HEK293 (cell line): ENCODE data around the gene SELENOS.
"Not testable (repeated sequence)": the region's sequence is repeated elsewhere in the genome, so short reads cannot be mapped to it uniquely, and the experiment has no call there.

Experiments
- CTCF ChIP-seq: fragments of 450-650 bp; formaldehyde crosslinking; IDR thresholded peaks from 2 replicates; pipeline ENCODE4 v1.5.1; 2016; ENCODE audit warnings: missing biosample characterization, missing genetic modification characterization
- KLF16 ChIP-seq: fragments of 450-650 bp; formaldehyde crosslinking; IDR thresholded peaks from 2 replicates; pipeline ENCODE4 v1.5.1; 2017; ENCODE audit warnings: missing biosample characterization, missing genetic modification characterization
- MYNN ChIP-seq: fragments of 450-650 bp; formaldehyde crosslinking; IDR thresholded peaks from 2 replicates; pipeline ENCODE4 v1.5.1; 2016; ENCODE audit warnings: missing biosample characterization, missing genetic modification characterization, borderline replicate concordance
- OVOL3 ChIP-seq: fragments of 450-650 bp; formaldehyde crosslinking; IDR thresholded peaks from 2 replicates; pipeline ENCODE4 v1.5.1; 2016; ENCODE audit warnings: missing biosample characterization, missing genetic modification characterization
- SALL2 ChIP-seq: fragments of 450-650 bp; formaldehyde crosslinking; IDR thresholded peaks from 2 replicates; pipeline ENCODE4 v1.5.0; 2017; ENCODE audit warnings: missing biosample characterization, mild to moderate bottlenecking, missing genetic modification characterization, borderline replicate concordance
- SETDB1 ChIP-seq: IDR thresholded peaks from one replicate; pipeline ENCODE4 v1.6.1; 2017; ENCODE audit warnings: mild to moderate bottlenecking, low read length, moderate library complexity, mixed read lengths; ENCODE audit not compliant: insufficient read length
- ZBTB1 ChIP-seq: fragments of 450-650 bp; formaldehyde crosslinking; IDR thresholded peaks from 2 replicates; pipeline ENCODE4 v1.5.1; 2016; ENCODE audit warnings: missing biosample characterization, missing genetic modification characterization
- ZFHX2 ChIP-seq: fragments of 450-650 bp; formaldehyde crosslinking; conservative IDR thresholded peaks from 2 replicates; pipeline ENCODE4 v1.5.1; 2016; ENCODE audit warnings: missing biosample characterization, missing genetic modification characterization
- ZNF629 ChIP-seq: fragments of 450-650 bp; formaldehyde crosslinking; IDR thresholded peaks from 2 replicates; pipeline ENCODE4 v1.5.1; 2017; ENCODE audit warnings: missing biosample characterization, missing genetic modification characterization
- ZXDB ChIP-seq: fragments of 450-650 bp; formaldehyde crosslinking; IDR thresholded peaks from 2 replicates; pipeline ENCODE4 v1.5.1; 2016; ENCODE audit warnings: missing biosample characterization, missing genetic modification characterization
- TF ChIP-seq, protein P1 (sequence below): fragments of 450-650 bp; formaldehyde crosslinking; IDR thresholded peaks from 2 replicates; pipeline ENCODE4 v1.5.1; 2017; ENCODE audit warnings: missing biosample characterization, mild to moderate bottlenecking, missing genetic modification characterization, moderate library complexity
- TF ChIP-seq, protein P2 (sequence below): fragments of 450-650 bp; formaldehyde crosslinking; IDR thresholded peaks from 2 replicates; pipeline ENCODE4 v1.5.1; 2016; ENCODE audit warnings: missing biosample characterization, missing genetic modification characterization
- TF ChIP-seq, protein P3 (sequence below): fragments of 450-650 bp; formaldehyde crosslinking; IDR thresholded peaks from 2 replicates; pipeline ENCODE4 v1.5.1; 2017; ENCODE audit warnings: missing biosample characterization, missing genetic modification characterization
- TF ChIP-seq, protein P4 (sequence below): IDR thresholded peaks from 2 replicates; pipeline ENCODE4 v1.6.1; 2011; ENCODE audit warnings: mild to moderate bottlenecking, low read depth, low read length, borderline replicate concordance

GRCh38 chr15:101287342-101287741 is 10.1 kb upstream of the SELENOS start:
- TF ChIP-seq CTCF (tag by site-specific recombination); OVOL3 (tag by site-specific recombination); ZFHX2; ZNF629; ZXDB (tag by site-specific recombination); KLF16 (tag by site-specific recombination); ZBTB1; SALL2 (tag by site-specific recombination); MYNN (tag by site-specific recombination); SETDB1: not testable (repeated sequence)
- TF ChIP-seq, protein P1, sequence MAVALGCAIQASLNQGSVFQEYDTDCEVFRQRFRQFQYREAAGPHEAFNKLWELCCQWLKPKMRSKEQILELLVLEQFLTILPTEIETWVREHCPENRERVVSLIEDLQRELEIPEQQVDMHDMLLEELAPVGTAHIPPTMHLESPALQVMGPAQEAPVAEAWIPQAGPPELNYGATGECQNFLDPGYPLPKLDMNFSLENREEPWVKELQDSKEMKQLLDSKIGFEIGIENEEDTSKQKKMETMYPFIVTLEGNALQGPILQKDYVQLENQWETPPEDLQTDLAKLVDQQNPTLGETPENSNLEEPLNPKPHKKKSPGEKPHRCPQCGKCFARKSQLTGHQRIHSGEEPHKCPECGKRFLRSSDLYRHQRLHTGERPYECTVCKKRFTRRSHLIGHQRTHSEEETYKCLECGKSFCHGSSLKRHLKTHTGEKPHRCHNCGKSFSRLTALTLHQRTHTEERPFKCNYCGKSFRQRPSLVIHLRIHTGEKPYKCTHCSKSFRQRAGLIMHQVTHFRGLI (tag by site-specific recombination) = not testable (repeated sequence)
- TF ChIP-seq, protein P2, sequence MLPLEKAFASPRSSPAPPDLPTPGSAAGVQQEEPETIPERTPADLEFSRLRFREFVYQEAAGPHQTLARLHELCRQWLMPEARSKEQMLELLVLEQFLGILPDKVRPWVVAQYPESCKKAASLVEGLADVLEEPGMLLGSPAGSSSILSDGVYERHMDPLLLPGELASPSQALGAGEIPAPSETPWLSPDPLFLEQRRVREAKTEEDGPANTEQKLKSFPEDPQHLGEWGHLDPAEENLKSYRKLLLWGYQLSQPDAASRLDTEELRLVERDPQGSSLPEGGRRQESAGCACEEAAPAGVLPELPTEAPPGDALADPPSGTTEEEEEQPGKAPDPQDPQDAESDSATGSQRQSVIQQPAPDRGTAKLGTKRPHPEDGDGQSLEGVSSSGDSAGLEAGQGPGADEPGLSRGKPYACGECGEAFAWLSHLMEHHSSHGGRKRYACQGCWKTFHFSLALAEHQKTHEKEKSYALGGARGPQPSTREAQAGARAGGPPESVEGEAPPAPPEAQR = not testable (repeated sequence)
- TF ChIP-seq, protein P3, sequence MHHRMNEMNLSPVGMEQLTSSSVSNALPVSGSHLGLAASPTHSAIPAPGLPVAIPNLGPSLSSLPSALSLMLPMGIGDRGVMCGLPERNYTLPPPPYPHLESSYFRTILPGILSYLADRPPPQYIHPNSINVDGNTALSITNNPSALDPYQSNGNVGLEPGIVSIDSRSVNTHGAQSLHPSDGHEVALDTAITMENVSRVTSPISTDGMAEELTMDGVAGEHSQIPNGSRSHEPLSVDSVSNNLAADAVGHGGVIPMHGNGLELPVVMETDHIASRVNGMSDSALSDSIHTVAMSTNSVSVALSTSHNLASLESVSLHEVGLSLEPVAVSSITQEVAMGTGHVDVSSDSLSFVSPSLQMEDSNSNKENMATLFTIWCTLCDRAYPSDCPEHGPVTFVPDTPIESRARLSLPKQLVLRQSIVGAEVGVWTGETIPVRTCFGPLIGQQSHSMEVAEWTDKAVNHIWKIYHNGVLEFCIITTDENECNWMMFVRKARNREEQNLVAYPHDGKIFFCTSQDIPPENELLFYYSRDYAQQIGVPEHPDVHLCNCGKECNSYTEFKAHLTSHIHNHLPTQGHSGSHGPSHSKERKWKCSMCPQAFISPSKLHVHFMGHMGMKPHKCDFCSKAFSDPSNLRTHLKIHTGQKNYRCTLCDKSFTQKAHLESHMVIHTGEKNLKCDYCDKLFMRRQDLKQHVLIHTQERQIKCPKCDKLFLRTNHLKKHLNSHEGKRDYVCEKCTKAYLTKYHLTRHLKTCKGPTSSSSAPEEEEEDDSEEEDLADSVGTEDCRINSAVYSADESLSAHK (tag by site-specific recombination) = not testable (repeated sequence)
- TF ChIP-seq, protein P4, sequence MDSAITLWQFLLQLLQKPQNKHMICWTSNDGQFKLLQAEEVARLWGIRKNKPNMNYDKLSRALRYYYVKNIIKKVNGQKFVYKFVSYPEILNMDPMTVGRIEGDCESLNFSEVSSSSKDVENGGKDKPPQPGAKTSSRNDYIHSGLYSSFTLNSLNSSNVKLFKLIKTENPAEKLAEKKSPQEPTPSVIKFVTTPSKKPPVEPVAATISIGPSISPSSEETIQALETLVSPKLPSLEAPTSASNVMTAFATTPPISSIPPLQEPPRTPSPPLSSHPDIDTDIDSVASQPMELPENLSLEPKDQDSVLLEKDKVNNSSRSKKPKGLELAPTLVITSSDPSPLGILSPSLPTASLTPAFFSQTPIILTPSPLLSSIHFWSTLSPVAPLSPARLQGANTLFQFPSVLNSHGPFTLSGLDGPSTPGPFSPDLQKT = not testable (repeated sequence)
